Parathyroid adenoma (tissue), 2 donors: ENCODE measurements around the gene HOXC6.

ENCODE experiments used
- H2AFZ ChIP-seq: fragments of 300-600 bp; sonication (generic); one replicate; pipeline ENCODE4 v1.7.0; 2017; ENCODE audit warnings: antibody characterized with exemption, mild to moderate bottlenecking
- H3K27ac ChIP-seq: fragments of 300-600 bp; sonication (generic); one replicate; pipeline ENCODE4 v1.7.0; 2017
- H3K27me3 ChIP-seq: fragments of 300-600 bp; sonication (generic); one replicate; pipeline ENCODE4 v1.7.0; 2017; ENCODE audit warnings: low read length; ENCODE audit not compliant: control insufficient read depth, insufficient read depth
- H3K36me3 ChIP-seq: fragments of 300-600 bp; sonication (generic); one replicate; pipeline ENCODE4 v1.7.0; 2017; ENCODE audit warnings: low read length; ENCODE audit not compliant: control insufficient read depth, insufficient read depth
- H3K4me1 ChIP-seq: fragments of 300-600 bp; sonication (generic); one replicate; pipeline ENCODE4 v1.7.0; 2017; ENCODE audit warnings: control low read depth
- H3K4me2 ChIP-seq: fragments of 300-600 bp; sonication (generic); one replicate; pipeline ENCODE4 v1.7.0; 2017; ENCODE audit warnings: low read length
- H3K4me3 ChIP-seq: fragments of 300-600 bp; sonication (generic); one replicate; pipeline ENCODE4 v1.7.0; 2017; ENCODE audit warnings: low read depth, low read length
- H3K79me2 ChIP-seq: fragments of 300-600 bp; sonication (generic); one replicate; pipeline ENCODE4 v1.7.0; 2017; ENCODE audit warnings: control low read depth
- H3K9ac ChIP-seq: fragments of 300-600 bp; sonication (generic); one replicate; pipeline ENCODE4 v1.7.0; 2017; ENCODE audit warnings: mild to moderate bottlenecking
- H3K9me3 ChIP-seq: fragments of 300-600 bp; sonication (generic); one replicate; pipeline ENCODE4 v1.7.0; 2017; ENCODE audit warnings: low read length; ENCODE audit not compliant: control insufficient read depth
- CTCF ChIP-seq: fragments of 300-600 bp; sonication (generic); IDR thresholded peaks from one replicate; pipeline ENCODE4 v1.7.0; 2017; ENCODE audit warnings: antibody characterized with exemption, mild to moderate bottlenecking
- donor health status: primary hyperparathyroidism.

The HOXC6 gene

GRCh38 chr12:54026640-54027441 lies 1.4 kb upstream of the HOXC6 start:
- Histone ChIP-seq H3K4me1 (no peaks in the 10 kb centered on the region), H3K4me2 (no peak overlapping the region), H2AFZ (no peak overlapping the region), H3K79me2 (no peaks in the 10 kb centered on the region), H3K9me3 (no peaks in the 10 kb centered on the region), H3K4me3 (no peak overlapping the region), H3K36me3 (no peaks in the 10 kb centered on the region), H3K9ac (no peak overlapping the region), H3K27me3 (peaks cover 29% of the 10 kb centered on the region), H3K27ac (no peak overlapping the region)
- TF ChIP-seq CTCF: no peak

- Histone ChIP-seq H3K4me1 (no peaks in the 10 kb centered on the region), H3K4me2 (no peak overlapping the region), H3K9me3 (no peaks in the 10 kb centered on the region), H3K36me3 (no peaks in the 10 kb centered on the region), H3K27me3 (peaks cover 35% of the 10 kb centered on the region), H3K9ac (no peak overlapping the region), H3K4me3 (no peak overlapping the region), H2AFZ (no peak overlapping the region), H3K79me2 (no peaks in the 10 kb centered on the region), H3K27ac (no peak overlapping the region)
- no peak for TF ChIP-seq CTCF
Observed at GRCh38 chr12:54027442-54027786, 826 bp upstream of the HOXC6 start.

- Histone ChIP-seq H3K27me3 (peaks cover 31% of the 10 kb centered on the region), H3K79me2 (no peaks in the 10 kb centered on the region), H3K36me3 (no peaks in the 10 kb centered on the region), H2AFZ (no peak overlapping the region), H3K4me2 (peak overlapping the region; percentile 48), H3K27ac (no peak overlapping the region), H3K9ac (no peak overlapping the region), H3K4me1 (no peaks in the 10 kb centered on the region), H3K4me3 (no peak overlapping the region), H3K9me3 (no peaks in the 10 kb centered on the region)
- TF ChIP-seq CTCF: no peak
Observed at GRCh38 chr12:54029529-54030441, 1.5 kb downstream of the HOXC6 start.

- no peaks in the 10 kb centered on the region for H3K4me1 ChIP-seq
- peaks cover 31% of the 10 kb centered on the region for H3K27me3 ChIP-seq
- H3K4me3 ChIP-seq: no peak overlapping the region
- H3K9ac ChIP-seq: no peak overlapping the region
- no peaks in the 10 kb centered on the region for H3K79me2 ChIP-seq
- no peak overlapping the region for H3K27ac ChIP-seq
- no peaks in the 10 kb centered on the region for H3K36me3 ChIP-seq
- H3K4me2 ChIP-seq: no peak overlapping the region
- no peaks in the 10 kb centered on the region for H3K9me3 ChIP-seq
- no peak for TF ChIP-seq CTCF
- H2AFZ ChIP-seq: no peak overlapping the region
Observed at GRCh38 chr12:54030442-54030801, 2.2 kb downstream of the HOXC6 start.
